GM19455 (cell line): ENCODE results near the gene TPBGL.
"Not testable (repeated sequence)": the region's sequence is repeated elsewhere in the genome, so short reads cannot be mapped to it uniquely, and the experiment has no call there.

Experiments used
- ATAC-seq: cut with Tn5 transposase; IDR thresholded peaks from one replicate; pipeline ENCODE4 v1.9.1; 2021; ENCODE audit not compliant: unreplicated experiment

TPBGL gene

GRCh38 chr11:75269896-75270295 is 29.3 kb downstream of the TPBGL start:
- ATAC-seq: no peak

- no peak for ATAC-seq
Observed at GRCh38 chr11:75270896-75271418, 30.4 kb downstream of the TPBGL start.

GRCh38 chr11:75271730-75272129 is 31.2 kb downstream of the TPBGL start:
- ATAC-seq: no peak

- no peak for ATAC-seq
Observed at GRCh38 chr11:75272391-75272790, 31.8 kb downstream of the TPBGL start.

- no peak for ATAC-seq
Observed at GRCh38 chr11:75272821-75273301, 32.3 kb downstream of the TPBGL start.

- no peak for ATAC-seq
Observed at GRCh38 chr11:75273411-75274391, 33.1 kb downstream of the TPBGL start.

- ATAC-seq: not testable (repeated sequence)
Observed at GRCh38 chr11:75274716-75275115, 34.1 kb downstream of the TPBGL start.

GRCh38 chr11:75275581-75275980 is 35.0 kb downstream of the TPBGL start:
- ATAC-seq: no peak

- no peak for ATAC-seq
Observed at GRCh38 chr11:75276186-75276585, 35.6 kb downstream of the TPBGL start.

- ATAC-seq: no peak
Observed at GRCh38 chr11:75276686-75277085, 36.1 kb downstream of the TPBGL start.

- no peak for ATAC-seq
Observed at GRCh38 chr11:75277211-75277805, 36.7 kb downstream of the TPBGL start.

GRCh38 chr11:75277991-75278790 is 37.6 kb downstream of the TPBGL start:
- no peak for ATAC-seq

- ATAC-seq: no peak
Observed at GRCh38 chr11:75279273-75279672, 38.7 kb downstream of the TPBGL start.

- ATAC-seq: no peak
Observed at GRCh38 chr11:75280227-75280701, 39.7 kb downstream of the TPBGL start.

- no peak for ATAC-seq
Observed at GRCh38 chr11:75280770-75281468, 40.3 kb downstream of the TPBGL start.

GRCh38 chr11:75281469-75282095 is 41.0 kb downstream of the TPBGL start:
- no peak for ATAC-seq

GRCh38 chr11:75283391-75283931 is 42.9 kb downstream of the TPBGL start:
- no peak for ATAC-seq

- ATAC-seq: no peak
Observed at GRCh38 chr11:75285776-75286360, 45.3 kb downstream of the TPBGL start.

GRCh38 chr11:75286826-75287465 is 46.4 kb downstream of the TPBGL start:
- no peak for ATAC-seq
